Measurements from ENCODE around the gene PHOSPHO2.
A peak's percentile ranks its signal among the peaks of the same experiment; 100 is the strongest.

PHOSPHO2 gene

DNA sequence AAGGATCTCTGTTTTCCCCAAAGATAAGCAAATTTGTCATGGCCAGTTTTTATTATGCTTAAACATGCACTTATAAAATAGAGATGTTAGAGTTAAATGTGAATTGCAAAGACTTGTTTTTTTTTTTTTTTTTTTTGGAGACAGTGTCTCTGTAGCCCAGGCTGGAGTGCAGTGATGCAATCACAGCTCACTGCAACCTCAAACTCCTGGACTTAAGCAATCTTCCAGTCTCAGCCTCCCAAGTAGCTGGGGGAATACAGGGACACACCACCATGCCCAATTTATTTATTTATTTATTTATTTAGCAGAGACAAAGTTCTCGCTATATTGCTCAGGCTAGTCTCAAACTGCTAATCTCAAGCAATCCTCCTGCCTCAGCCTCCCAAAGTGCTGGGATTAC, 15.1 kb downstream of the PHOSPHO2 start:
- peaks cover 2 to 17% of the 10 kb centered on the region in 2 donors for H3K36me3 ChIP-seq (replicated peaks in 1 of 2; ENCODE audit: control insufficient read depth in 2 of 2, insufficient read depth in 2 of 2, low read length in 2 of 2)
- no peaks in the 10 kb centered on the region for H3K79me1 ChIP-seq (ENCODE audit: low read depth, low read length)
- no peak overlapping the region for H2BK5ac ChIP-seq (ENCODE audit: low read length)
- H3K14ac ChIP-seq (ENCODE audit: low read length), result no peak overlapping the region
- no peak overlapping the region for H3K9ac ChIP-seq (ENCODE audit: low read depth, low read length, poor library complexity)
- H4K91ac ChIP-seq (ENCODE audit: low read depth, low read length, poor library complexity), result no peak overlapping the region
- no peak overlapping the region for H3K23ac ChIP-seq (ENCODE audit: low read depth, low read length, poor library complexity)
- H3K4me1 ChIP-seq (ENCODE audit: control insufficient read depth in 2 of 2, insufficient read depth in 1 of 2, low read depth in 1 of 2, low read length in 2 of 2), result no peaks in the 10 kb centered on the region
- no peak overlapping the region for H3K4me3 ChIP-seq (ENCODE audit: low read length in 2 of 2)
- no peak for DNase-seq (ENCODE audit: low spot score)
- no peaks in the 10 kb centered on the region for H3K27me3 ChIP-seq (ENCODE audit: control insufficient read depth in 3 of 3, insufficient read depth in 3 of 3, low read depth in 1 of 3, low read length in 3 of 3)
- H2BK15ac ChIP-seq (ENCODE audit: low read length), result no peak overlapping the region
- H2AK5ac ChIP-seq (ENCODE audit: low read depth, low read length), result no peak overlapping the region
- peaks cover 2 to 19% of the 10 kb centered on the region in 2 donors for H3K9me3 ChIP-seq (replicated peaks in 1 of 2; ENCODE audit: control insufficient read depth in 2 of 2, insufficient read depth in 1 of 2, low read depth in 1 of 2, low read length in 2 of 2)
- H3K4me2 ChIP-seq (ENCODE audit: insufficient read depth, low read length, poor library complexity, severe bottlenecking), result no peak overlapping the region
- no peak overlapping the region for H3K4ac ChIP-seq (ENCODE audit: low read length)
- WGBS, 2 donors (ENCODE audit: extremely low coverage in 2 of 2, insufficient read length in 2 of 2, insufficient replicate concordance in 1 of 2), result no CpG with 5 or more reads among the region's 1 CpG
- H2AFZ ChIP-seq (ENCODE audit: low read length), result no peak overlapping the region
- H2BK12ac ChIP-seq (ENCODE audit: low read length), result no peak overlapping the region
- H3K27ac ChIP-seq (replicated peaks; ENCODE audit: low read length), result no peak overlapping the region
- H4K8ac ChIP-seq (ENCODE audit: low read depth, low read length), result no peak overlapping the region
- no peak overlapping the region for H2BK120ac ChIP-seq (ENCODE audit: low read depth, low read length)
- H3K18ac ChIP-seq (ENCODE audit: low read length), result no peak overlapping the region

- Histone ChIP-seq H3K4me1 (ENCODE audit: control insufficient read depth in 2 of 2, insufficient read depth in 1 of 2, low read depth in 1 of 2, low read length in 2 of 2) (no peaks in the 10 kb centered on the region), H3K23ac (ENCODE audit: low read depth, low read length, poor library complexity) (no peak overlapping the region), H4K8ac (ENCODE audit: low read depth, low read length) (no peak overlapping the region), H3K4me2 (ENCODE audit: insufficient read depth, low read length, poor library complexity, severe bottlenecking) (no peak overlapping the region), H4K91ac (ENCODE audit: low read depth, low read length, poor library complexity) (no peak overlapping the region), H2BK15ac (ENCODE audit: low read length) (no peak overlapping the region), H3K9me3 (replicated peaks in 1 of 2; ENCODE audit: control insufficient read depth in 2 of 2, insufficient read depth in 1 of 2, low read depth in 1 of 2, low read length in 2 of 2) (peaks cover 2 to 19% of the 10 kb centered on the region in 2 donors), H2BK5ac (ENCODE audit: low read length) (no peak overlapping the region), H3K27ac (replicated peaks; ENCODE audit: low read length) (no peak overlapping the region), H3K18ac (ENCODE audit: low read length) (no peak overlapping the region), H3K79me1 (ENCODE audit: low read depth, low read length) (no peaks in the 10 kb centered on the region), H3K27me3 (ENCODE audit: control insufficient read depth in 3 of 3, insufficient read depth in 3 of 3, low read depth in 1 of 3, low read length in 3 of 3) (no peaks in the 10 kb centered on the region), H2AK5ac (ENCODE audit: low read depth, low read length) (no peak overlapping the region), H3K9ac (ENCODE audit: low read depth, low read length, poor library complexity) (no peak overlapping the region), H3K4me3 (ENCODE audit: low read length in 2 of 2) (no peak overlapping the region), H3K14ac (ENCODE audit: low read length) (no peak overlapping the region), H2BK12ac (ENCODE audit: low read length) (no peak overlapping the region), H2AFZ (ENCODE audit: low read length) (no peak overlapping the region), H3K36me3 (replicated peaks in 1 of 2; ENCODE audit: control insufficient read depth in 2 of 2, insufficient read depth in 2 of 2, low read length in 2 of 2) (peaks cover 2 to 15% of the 10 kb centered on the region in 2 donors), H3K4ac (ENCODE audit: low read length) (no peak overlapping the region), H2BK120ac (ENCODE audit: low read depth, low read length) (no peak overlapping the region)
- DNase-seq (ENCODE audit: low spot score), result no peak
- no CpG with 5 or more reads among the region's 1 CpG for WGBS, 2 donors (ENCODE audit: extremely low coverage in 2 of 2, insufficient read length in 2 of 2, insufficient replicate concordance in 1 of 2)
Observed at GRCh38 chr2:169709981-169710380, 15.7 kb downstream of the PHOSPHO2 start.

DNA sequence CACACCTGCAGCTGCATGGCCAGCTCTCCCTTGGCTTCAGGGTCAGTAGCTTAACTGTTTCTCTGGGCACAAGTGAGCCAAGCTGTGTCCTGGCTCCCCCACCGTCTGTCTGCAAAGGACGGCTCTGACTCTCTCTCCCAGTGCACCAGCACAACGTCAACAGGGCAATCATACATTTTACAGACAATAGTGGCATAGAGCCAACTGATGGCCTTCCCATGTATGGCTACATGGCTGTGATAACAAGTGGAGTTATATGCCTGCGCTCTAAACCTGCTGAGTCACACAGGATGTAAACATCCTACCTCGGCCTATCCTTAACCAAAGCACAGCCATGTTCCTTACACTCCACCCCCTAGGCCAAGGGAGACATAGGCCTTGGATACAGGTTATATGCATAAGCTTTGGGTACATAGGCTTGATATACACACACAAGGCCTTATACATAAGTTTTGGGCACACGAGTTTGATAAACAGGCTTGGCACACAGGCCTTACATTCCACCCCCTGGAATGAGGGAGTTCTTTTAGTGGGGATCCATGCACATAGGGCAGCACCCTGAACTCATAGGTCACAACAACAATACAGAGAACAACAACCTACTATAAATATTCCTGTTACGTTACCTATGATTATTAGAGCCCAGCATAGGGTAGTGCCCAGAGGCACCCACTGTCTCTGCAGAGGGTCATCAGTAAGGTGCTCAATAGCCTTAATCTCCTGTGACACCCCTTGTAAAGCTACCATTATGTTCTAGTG, 17.7 kb downstream of the PHOSPHO2 start:
- Histone ChIP-seq H3K4me3 (ENCODE audit: low read length in 2 of 2) (no peak overlapping the region), H3K36me3 (replicated peaks in 1 of 2; ENCODE audit: control insufficient read depth in 2 of 2, insufficient read depth in 2 of 2, low read length in 2 of 2) (peaks cover 2 to 15% of the 10 kb centered on the region in 2 donors), H3K23ac (ENCODE audit: low read depth, low read length, poor library complexity) (no peak overlapping the region), H4K91ac (ENCODE audit: low read depth, low read length, poor library complexity) (no peak overlapping the region), H2BK12ac (ENCODE audit: low read length) (no peak overlapping the region), H3K18ac (ENCODE audit: low read length) (no peak overlapping the region), H3K4me2 (ENCODE audit: insufficient read depth, low read length, poor library complexity, severe bottlenecking) (no peak overlapping the region), H3K14ac (ENCODE audit: low read length) (no peak overlapping the region), H2BK5ac (ENCODE audit: low read length) (no peak overlapping the region), H2BK120ac (ENCODE audit: low read depth, low read length) (no peak overlapping the region), H4K8ac (ENCODE audit: low read depth, low read length) (no peak overlapping the region), H3K9me3 (replicated peaks in 1 of 2; ENCODE audit: control insufficient read depth in 2 of 2, insufficient read depth in 1 of 2, low read depth in 1 of 2, low read length in 2 of 2) (peaks cover 2 to 19% of the 10 kb centered on the region in 2 donors), H2AFZ (ENCODE audit: low read length) (no peak overlapping the region), H2BK15ac (ENCODE audit: low read length) (no peak overlapping the region), H3K9ac (ENCODE audit: low read depth, low read length, poor library complexity) (peak overlapping the region; percentile 1), H2AK5ac (ENCODE audit: low read depth, low read length) (no peak overlapping the region), H3K27ac (replicated peaks; ENCODE audit: low read length) (no peak overlapping the region), H3K4me1 (ENCODE audit: control insufficient read depth in 2 of 2, insufficient read depth in 1 of 2, low read depth in 1 of 2, low read length in 2 of 2) (no peaks in the 10 kb centered on the region), H3K4ac (ENCODE audit: low read length) (no peak overlapping the region), H3K27me3 (ENCODE audit: control insufficient read depth in 3 of 3, insufficient read depth in 3 of 3, low read depth in 1 of 3, low read length in 3 of 3) (no peaks in the 10 kb centered on the region), H3K79me1 (ENCODE audit: low read depth, low read length) (no peaks in the 10 kb centered on the region)
- no CpG with 5 or more reads among the region's 7 CpGs for WGBS, 2 donors (ENCODE audit: extremely low coverage in 2 of 2, insufficient read length in 2 of 2, insufficient replicate concordance in 1 of 2)
- no peak for DNase-seq (ENCODE audit: low spot score)

DNA sequence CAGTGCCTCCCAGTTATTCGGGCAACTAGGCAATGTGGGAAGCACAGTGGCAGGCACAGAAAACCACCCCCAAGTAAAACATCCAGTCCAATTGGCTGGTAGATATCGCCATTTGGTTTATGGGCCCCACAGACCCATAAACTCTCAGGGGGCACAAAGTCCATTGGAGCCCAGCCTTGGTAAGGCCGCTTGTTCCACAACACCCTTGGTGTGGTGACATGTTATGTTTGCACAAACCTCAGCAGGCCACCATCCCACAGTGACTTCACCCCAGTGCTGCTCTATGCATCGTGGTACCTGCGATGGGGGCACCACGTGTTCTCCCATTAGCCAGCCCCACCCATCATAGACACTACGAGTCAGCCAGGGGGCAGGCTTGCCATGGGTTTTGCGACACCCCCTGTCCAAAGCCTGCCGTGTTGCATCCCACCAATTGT, 18.5 kb downstream of the PHOSPHO2 start:
- H3K79me1 ChIP-seq (ENCODE audit: low read depth, low read length), result no peaks in the 10 kb centered on the region
- peaks cover 2 to 15% of the 10 kb centered on the region in 2 donors for H3K36me3 ChIP-seq (replicated peaks in 1 of 2; ENCODE audit: control insufficient read depth in 2 of 2, insufficient read depth in 2 of 2, low read length in 2 of 2)
- no peak overlapping the region for H3K4me2 ChIP-seq (ENCODE audit: insufficient read depth, low read length, poor library complexity, severe bottlenecking)
- peaks cover 2 to 19% of the 10 kb centered on the region in 2 donors for H3K9me3 ChIP-seq (replicated peaks in 1 of 2; ENCODE audit: control insufficient read depth in 2 of 2, insufficient read depth in 1 of 2, low read depth in 1 of 2, low read length in 2 of 2)
- no peak overlapping the region for H3K27ac ChIP-seq (replicated peaks; ENCODE audit: low read length)
- H2BK120ac ChIP-seq (ENCODE audit: low read depth, low read length), result no peak overlapping the region
- H4K8ac ChIP-seq (ENCODE audit: low read depth, low read length), result no peak overlapping the region
- no peak overlapping the region for H2AK5ac ChIP-seq (ENCODE audit: low read depth, low read length)
- H3K9ac ChIP-seq (ENCODE audit: low read depth, low read length, poor library complexity), result no peak overlapping the region
- H2BK5ac ChIP-seq (ENCODE audit: low read length), result no peak overlapping the region
- no peak overlapping the region for H2BK12ac ChIP-seq (ENCODE audit: low read length)
- H3K4me1 ChIP-seq (ENCODE audit: control insufficient read depth in 2 of 2, insufficient read depth in 1 of 2, low read depth in 1 of 2, low read length in 2 of 2), result no peaks in the 10 kb centered on the region
- H2AFZ ChIP-seq (ENCODE audit: low read length), result no peak overlapping the region
- no peak overlapping the region for H3K14ac ChIP-seq (ENCODE audit: low read length)
- H3K4ac ChIP-seq (ENCODE audit: low read length), result no peak overlapping the region
- no peak overlapping the region for H3K23ac ChIP-seq (ENCODE audit: low read depth, low read length, poor library complexity)
- H4K91ac ChIP-seq (ENCODE audit: low read depth, low read length, poor library complexity), result no peak overlapping the region
- no peak for DNase-seq (ENCODE audit: low spot score)
- no CpG with 5 or more reads among the region's 9 CpGs for WGBS, 2 donors (ENCODE audit: extremely low coverage in 2 of 2, insufficient read length in 2 of 2, insufficient replicate concordance in 1 of 2)
- H3K18ac ChIP-seq (ENCODE audit: low read length), result no peak overlapping the region
- H3K4me3 ChIP-seq (ENCODE audit: low read length in 2 of 2), result no peak overlapping the region
- no peak overlapping the region for H2BK15ac ChIP-seq (ENCODE audit: low read length)
- no peaks in the 10 kb centered on the region for H3K27me3 ChIP-seq (ENCODE audit: control insufficient read depth in 3 of 3, insufficient read depth in 3 of 3, low read depth in 1 of 3, low read length in 3 of 3)
